ENCODE data around the gene ADCY10.
"Not testable (repeated sequence)": the region's sequence is repeated elsewhere in the genome, so short reads cannot be mapped to it uniquely, and the experiment has no call there.

ADCY10 gene

GRCh38 chr1:167842872-167843271, 71.1 kb downstream of the ADCY10 start:
- no peak for DNase-seq

DNA sequence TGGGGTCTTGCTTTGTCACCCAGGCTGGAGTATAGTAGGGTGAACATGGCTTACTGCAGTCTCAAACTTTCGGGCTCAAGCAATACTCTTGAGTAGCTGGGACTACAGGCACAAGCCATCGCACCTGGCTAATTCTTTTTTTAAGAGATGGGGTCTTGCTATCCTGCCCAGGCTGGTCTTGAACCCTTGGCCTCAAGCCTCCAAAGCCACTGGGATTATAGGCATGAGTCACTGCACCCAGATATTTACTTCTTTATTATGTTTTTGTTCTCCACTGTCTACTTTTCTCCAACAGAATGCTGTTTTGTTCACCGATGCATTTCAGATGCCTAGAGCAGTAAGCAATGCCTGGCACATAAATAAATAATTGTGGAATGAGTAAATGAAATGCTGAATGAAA, 72.4 kb downstream of the ADCY10 start:
- DNase-seq = no peak

DNA sequence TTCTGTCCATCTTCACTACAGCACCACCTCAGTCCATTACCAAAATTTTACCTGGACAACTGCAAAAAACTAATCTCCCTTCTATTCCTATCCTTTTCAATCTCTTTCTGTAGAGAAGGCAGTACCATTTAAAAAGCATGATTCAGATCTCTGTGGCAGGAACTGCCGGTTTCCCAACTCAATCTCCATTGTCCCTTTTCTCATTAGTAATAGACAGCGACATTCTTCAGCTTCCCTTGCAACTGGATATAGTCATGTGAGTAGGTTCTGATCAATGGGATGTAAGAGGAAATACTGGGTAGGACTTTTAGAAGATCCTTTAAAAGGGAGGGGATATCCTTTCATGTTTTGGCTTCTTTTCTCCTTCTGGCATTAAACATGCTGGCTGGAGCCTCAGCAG, 74.9 kb downstream of the ADCY10 start:
- DNase-seq = no peak

GRCh38 chr1:167837326-167837725, 76.6 kb downstream of the ADCY10 start:
- DNase-seq = no peak

- no peak for DNase-seq
Observed at GRCh38 chr1:167836197-167836596, 77.7 kb downstream of the ADCY10 start.

DNA sequence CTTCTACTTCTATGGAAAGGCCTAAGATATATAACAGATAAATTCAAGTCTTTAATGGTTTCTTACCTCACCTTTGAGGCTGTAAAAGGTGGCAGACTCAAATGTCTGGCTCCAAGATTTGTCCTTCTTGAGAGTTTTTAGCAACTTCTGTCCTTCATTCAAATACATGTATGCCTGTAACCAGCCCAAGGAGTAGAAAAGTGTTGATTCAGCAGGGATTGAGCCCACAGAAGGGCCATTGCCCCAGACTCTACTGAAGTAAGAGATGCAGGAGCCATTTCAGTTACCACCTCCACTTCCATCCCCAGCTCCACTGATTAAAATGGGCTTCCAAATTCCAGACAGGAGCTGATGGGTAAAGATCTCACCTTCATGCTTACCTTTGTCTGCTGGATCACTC, 80.0 kb downstream of the ADCY10 start:
- no peak for DNase-seq

DNA sequence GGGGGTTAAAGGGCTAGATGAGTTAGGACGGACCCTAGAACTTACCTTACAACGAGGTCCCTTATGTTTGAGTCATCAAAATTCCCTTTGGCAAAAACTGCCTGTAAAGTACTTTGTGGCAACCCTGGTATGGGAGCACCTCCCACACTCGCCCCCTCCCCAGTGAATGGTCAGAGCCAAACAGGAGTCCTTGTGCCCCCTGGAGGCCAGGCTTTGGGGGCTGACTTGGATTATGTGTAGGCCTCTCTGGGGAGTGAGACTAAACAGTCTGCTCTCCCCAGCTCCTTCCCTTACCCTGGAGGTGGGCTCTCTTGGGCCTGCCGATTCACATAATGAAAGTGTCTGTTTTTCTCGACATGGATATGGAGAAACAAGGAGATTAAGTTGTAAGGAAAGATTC, 81.2 kb downstream of the ADCY10 start:
- no peak for DNase-seq

GRCh38 chr1:167830668-167831067, 83.3 kb downstream of the ADCY10 start:
- DNase-seq = not testable (repeated sequence)

DNA sequence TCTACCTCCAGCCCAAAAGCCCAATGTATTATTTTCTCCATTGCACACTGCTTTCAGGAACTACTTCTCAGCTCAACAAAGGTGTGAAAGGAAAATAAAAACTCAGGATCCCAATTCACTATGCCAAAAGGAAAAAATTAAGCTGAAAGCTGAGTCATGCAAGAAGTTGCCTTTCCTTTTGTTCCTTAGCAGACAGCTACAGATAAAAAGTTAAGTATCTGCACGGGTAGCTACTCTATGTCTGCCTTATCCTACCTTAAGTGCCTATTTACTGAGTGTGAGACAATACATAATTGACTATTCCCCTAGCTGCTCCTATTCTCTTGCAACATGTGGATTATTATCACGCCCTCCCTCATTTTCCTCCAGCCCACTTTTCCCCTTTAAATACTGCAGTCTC, 84.1 kb downstream of the ADCY10 start:
- peak in 1 of 2 donors; percentile 6 for DNase-seq

GRCh38 chr1:167826127-167826526, 87.8 kb downstream of the ADCY10 start:
- no peak for DNase-seq

- DNase-seq = no peak
Observed at GRCh38 chr1:167825419-167826079, 88.4 kb downstream of the ADCY10 start.

- no peak for DNase-seq
Observed at GRCh38 chr1:167824163-167824794, 89.7 kb downstream of the ADCY10 start.

- no peak for DNase-seq
Observed at GRCh38 chr1:167821969-167822685, 91.8 kb downstream of the ADCY10 start.

- no peak for DNase-seq
Observed at GRCh38 chr1:167821356-167821685, 92.6 kb downstream of the ADCY10 start.

GRCh38 chr1:167820684-167821355, 93.1 kb downstream of the ADCY10 start:
- DNase-seq = no peak

DNA sequence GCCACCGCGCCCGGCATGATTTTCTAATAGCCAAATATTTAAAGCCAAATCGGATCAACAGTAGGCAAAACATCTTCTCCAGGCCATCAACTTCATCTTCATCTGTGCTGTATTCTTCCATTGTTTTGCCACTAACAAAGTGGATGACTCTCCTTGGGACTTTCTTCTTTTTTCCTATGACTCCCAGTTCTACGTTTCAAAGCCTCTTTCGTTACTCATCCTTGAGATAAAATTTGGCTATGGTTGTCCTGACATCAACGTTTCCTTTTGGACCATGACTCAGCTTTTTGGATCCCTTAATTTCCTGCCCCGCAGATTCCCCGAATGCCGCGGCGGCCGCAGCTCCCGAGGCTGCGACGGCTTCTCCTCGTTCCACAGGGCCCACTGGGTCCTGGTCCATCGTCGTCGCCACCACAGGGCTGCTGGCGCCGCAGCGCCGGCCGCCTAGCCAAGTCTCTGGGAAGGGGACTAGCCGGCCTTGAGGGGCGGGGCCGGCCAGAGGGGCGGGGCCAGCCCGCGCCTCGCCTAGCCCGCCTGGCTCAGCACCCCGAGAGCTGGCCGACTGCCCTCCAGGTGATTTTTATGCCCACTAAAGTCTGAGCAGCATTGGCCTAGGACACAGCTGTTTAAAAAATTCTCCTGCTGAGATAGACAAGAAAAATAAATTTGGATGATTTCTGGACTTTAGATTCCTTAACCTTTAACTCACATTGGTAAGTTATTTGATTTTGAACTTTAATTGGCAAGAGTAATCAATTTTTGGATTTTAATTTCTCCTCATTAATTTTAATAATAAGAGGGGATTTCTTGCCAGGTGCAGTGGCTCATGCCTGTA, 93.9 kb downstream of the ADCY10 start:
- peak; percentile 22 to 47 for DNase-seq

GRCh38 chr1:167815650-167816049, 98.3 kb downstream of the ADCY10 start:
- DNase-seq = no peak

GRCh38 chr1:167812972-167813371, 101.0 kb downstream of the ADCY10 start:
- DNase-seq = no peak

DNA sequence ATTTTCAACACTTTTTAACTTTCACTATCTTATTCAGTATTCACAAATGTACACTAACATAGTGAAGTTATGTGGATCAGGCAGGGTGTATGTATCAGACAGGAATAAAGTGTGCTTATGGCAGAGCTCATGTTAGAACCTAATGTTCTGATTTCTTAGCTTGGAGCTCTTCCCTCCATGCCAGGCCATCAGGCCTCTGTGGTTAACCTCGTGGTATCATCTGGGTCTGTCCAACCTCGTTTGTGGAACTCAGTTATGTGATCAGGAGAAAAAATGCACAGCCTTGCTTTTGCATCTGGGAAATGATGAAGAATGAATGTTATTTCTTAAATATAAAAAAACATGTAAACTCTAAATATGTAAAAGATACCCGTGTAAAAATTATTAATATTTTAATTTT, 105.2 kb downstream of the ADCY10 start:
- no peak for DNase-seq

DNA sequence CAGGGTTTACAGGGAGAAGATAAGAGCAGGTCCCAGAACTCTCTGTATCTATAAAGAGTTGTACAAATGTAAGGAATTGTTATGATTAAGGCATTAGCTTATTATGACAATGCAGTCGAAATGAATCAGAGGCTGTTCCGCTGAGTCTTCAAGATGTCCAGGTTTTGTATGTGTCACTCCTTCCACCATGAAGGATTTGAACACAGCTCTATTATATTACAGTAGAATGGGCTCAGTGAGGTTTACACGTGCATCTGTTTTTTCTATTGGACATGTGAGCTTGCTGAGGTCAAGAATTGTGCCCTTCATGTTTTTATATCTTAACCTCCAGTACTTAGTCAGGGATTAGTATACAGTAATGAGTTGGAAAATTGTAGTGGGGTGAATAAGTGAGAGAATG, 105.8 kb downstream of the ADCY10 start:
- DNase-seq = no peak

DNA sequence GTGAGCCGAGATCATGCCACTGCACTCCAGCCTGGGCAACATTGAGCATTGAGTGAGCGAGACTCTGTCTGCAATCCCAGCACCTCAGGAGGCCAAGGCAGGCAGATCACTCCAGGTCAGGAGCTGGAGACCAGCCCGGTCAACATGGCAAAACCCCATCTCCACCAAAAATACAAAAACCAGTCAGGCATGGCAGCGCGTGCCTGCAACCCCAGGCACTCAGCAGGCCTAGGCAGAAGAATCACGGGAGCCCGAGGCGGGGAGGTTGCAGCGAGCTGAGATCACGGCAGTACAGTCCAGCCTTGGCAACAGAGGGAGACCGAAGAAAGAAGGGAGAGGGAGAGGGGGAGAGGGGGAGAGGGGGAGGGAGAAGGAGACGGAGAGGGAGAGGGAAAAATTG, 107.3 kb downstream of the ADCY10 start:
- DNase-seq = not testable (repeated sequence)

DNA sequence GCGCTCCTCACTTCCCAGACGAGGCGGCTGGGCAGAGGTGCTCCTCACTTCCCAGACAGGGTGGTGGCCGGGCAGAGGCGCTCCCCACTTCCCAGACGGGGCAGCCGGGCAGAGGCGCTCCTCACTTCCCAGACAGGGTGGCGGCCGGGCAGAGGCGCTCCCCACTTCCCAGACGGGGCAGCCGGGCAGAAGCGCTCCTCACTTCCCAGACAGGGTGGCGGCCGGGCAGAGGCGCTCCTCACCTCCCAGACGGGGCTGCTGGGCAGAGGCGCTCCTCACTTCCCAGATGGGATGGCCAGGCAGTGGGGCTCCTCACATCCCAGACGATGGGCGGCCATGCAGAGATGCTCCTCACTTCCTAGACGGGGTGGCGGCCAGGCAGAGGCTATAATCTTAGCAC, 107.7 kb downstream of the ADCY10 start:
- not testable (repeated sequence) for DNase-seq

DNA sequence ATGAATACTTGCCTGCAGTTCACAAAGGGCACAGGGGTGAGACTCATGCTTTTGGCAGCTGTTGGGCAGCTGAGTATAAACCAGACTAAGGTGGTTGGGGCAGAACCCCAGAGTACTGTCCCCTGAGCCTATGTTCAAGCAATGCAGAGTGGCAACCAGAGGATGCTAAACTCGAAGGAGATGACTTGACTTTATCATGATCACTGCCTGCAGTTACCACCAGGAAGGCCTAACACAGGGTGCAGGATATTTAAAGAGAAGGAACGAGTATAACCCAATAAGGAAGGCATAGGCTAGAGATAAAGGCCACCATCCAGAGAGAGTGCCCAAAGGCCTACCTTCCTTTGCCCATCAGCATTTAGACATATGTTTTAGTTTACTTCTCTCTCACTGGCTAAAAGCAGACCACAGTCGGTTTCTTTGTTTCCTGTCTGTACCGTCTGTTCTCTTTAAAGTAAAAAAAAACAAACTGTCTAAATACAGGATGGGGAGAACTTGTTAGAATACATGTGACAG, 108.8 kb downstream of the ADCY10 start:
- peak in 1 of 2 donors; percentile 73 for DNase-seq

Measured in bone marrow (tissue), 2 donors.